Motor neuron (in vitro differentiated cells): ENCODE measurements around the gene ATXN7L3B. TPM values are rescaled to one million over a fixed set of nuclear protein-coding genes. Genes with fewer than 3 reads are reported as not detected.

Source experiments
- ATAC-seq, 8 experiments: fragments of 200-7000 bp; cut with Tn5 transposase; replicated peaks in 6 of 8; 2 replicates each; pipeline ENCODE4 v1.8.0; 2021; ENCODE audit warnings: mild to moderate bottlenecking in 8 of 8, moderate library complexity in 8 of 8
- H3K27ac ChIP-seq, 2 donors: fragments of 250-450 bp; sonication (Bioruptor Pico); 2 replicates each; pipeline ENCODE4 v1.9.0; 2021; ENCODE audit warnings: antibody characterized with exemption in 2 of 2, mild to moderate bottlenecking in 2 of 2, moderate library complexity in 1 of 2
- H3K4me1 ChIP-seq, 2 donors: fragments of 250-450 bp; sonication (Bioruptor Pico); replicated peaks in 1 of 2; 2 replicates each; pipeline ENCODE4 v1.6.1; 2021; ENCODE audit warnings: antibody characterized with exemption in 2 of 2, mild to moderate bottlenecking in 2 of 2, moderate library complexity in 1 of 2
- H3K4me3 ChIP-seq, 5 donors: fragments of 250-450 bp; sonication (Bioruptor Pico); 2 replicates each; pipeline ENCODE4 v1.9.0; 2021; ENCODE audit warnings: antibody characterized with exemption in 5 of 5, mild to moderate bottlenecking in 5 of 5, moderate library complexity in 4 of 5
- WGBS, 10 experiments: fragments of 450-650 bp; shearing (Covaris generic); methylation state at CpG; one replicate each; pipeline ENCODE4 v1.0.0; 2022; 5-methylcytosine and 5-hydroxymethylcytosine counted together
- in situ Hi-C, 9 experiments: fragments of 400-800 bp; cut with MboI; loops; one replicate each; pipeline ENCODE4 v1.15.0; 2021; ENCODE audit warnings: low sequenced_read_pairs in 9 of 9, low pct_unique_long_range_greater_than_20kb in 2 of 9; ENCODE audit not compliant: unreplicated experiment in 9 of 9
- total RNA-seq, 8 experiments: library from RNA; unstranded; fragments of 300-600 nt; gene quantifications; 2 replicates each; pipeline versions ENCODE4 v1.2.3 to v1.2.4, GENCODE V29; 2022

Gene ATXN7L3B
- total RNA-seq, 8 experiments from 2014 or later, result 20.8 to 64.3 (median 44.5) TPM

DNA sequence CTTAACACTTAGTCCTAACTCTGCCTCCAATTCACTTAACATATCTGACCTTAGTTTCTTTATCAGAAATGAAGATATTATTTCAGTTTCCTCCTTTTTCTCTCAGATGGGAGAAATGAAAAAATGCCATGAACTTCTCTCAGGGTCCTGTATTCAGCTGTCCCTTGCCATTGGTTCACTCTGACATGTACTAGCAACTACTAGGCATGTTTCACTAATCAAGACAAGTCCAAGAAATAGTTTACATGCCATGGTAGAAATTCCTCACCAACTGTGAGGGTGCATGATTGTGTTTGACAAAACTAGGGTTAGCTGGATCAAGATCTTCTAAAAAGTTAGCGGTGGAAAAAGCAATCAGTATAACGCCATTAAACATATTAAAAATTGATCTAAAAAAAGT is 7.0 kb upstream of the ATXN7L3B start:
- in situ Hi-C loops, result no loop called here
- WGBS, 10 experiments, result 42 to 100% (median 86%) methylated on average over 1 to 2 of the region's 2 CpGs; no CpG with 5 or more reads in 3 of the 10 experiments

DNA sequence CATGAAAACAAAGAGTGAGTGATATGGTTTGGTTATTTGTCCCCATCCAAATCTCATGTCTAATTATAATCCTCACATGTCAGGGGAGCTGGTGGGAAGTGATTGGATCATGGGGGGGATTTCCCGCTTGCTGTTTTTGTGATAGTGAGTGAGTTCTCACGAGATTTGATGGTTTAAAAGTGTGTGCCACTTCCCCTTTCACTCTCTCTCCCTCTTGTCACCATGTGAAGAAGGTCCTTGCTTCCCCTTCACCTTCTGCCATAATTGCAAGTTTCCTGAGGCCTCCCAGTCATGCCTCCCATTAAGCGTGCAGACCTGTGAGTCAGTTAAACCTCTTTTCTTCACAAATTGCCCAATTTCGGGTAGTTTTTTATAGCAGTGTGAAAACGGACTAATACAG is 2.1 kb upstream of the ATXN7L3B start:
- 54 to 96% (median 92%) methylated on average over 2 to 5 of the region's 5 CpGs; no CpG with 5 or more reads in 3 of the 10 experiments for WGBS, 10 experiments
- in situ Hi-C loops, result no loop called here
- H3K4me3 ChIP-seq, result no peak overlapping the region
- ATAC-seq, result no peak
- no peak overlapping the region for H3K27ac ChIP-seq
- H3K4me1 ChIP-seq, result peaks cover 18 to 19% of the 10 kb centered on the region in 2 donors

More for the DNA sequence above, 7.0 kb upstream of the ATXN7L3B start:
- Histone ChIP-seq H3K4me3 (no peak overlapping the region), H3K27ac (no peak overlapping the region), H3K4me1 (no peaks in the 10 kb centered on the region)
- no peak for ATAC-seq

DNA sequence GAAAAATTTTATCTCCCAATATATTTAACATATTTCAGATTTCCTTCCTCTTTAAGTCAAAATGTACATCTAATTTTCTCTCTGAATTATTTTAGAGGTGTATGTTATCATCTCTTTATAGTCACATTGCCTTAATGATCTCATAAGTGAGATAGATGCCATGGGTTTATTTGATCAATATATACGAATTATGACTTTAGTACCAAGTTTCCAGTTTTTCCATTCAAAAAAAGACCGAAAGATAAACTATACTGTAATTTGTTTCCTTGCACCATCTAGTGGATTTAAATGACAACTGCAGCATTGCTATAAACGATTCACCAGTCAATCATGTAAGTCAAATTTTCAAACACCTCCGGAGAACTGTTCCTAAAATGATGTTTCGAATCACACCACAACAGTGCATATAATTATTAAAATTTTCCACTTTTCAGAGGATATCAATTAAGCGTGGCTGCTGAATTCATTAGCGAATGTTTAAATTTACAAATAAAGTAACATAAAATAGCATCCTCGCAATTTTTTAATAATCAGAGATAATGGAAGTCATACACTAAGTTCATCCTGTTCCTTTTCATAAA is 419 bp upstream of the ATXN7L3B start:
- ATAC-seq, result peak; percentile 24 to 48 (median 36)
- in situ Hi-C loops, result no loop called here
- Histone ChIP-seq H3K27ac (peak overlapping the region; percentile 91 to 95), H3K4me1 (peaks cover 24 to 35% of the 10 kb centered on the region in 2 donors), H3K4me3 (peak overlapping the region; percentile 62 to 75 (median 71))
- 0 to 17% (median 6%) methylated on average over 5 to 8 of the region's 8 CpGs; no CpG with 5 or more reads in 2 of the 10 experiments for WGBS, 10 experiments

GRCh38 chr12:74538491-74539258 is 1.0 kb downstream of the ATXN7L3B start:
- Histone ChIP-seq H3K27ac (peak overlapping the region; percentile 91 to 95), H3K4me3 (peak overlapping the region; percentile 62 to 75 (median 71)), H3K4me1 (peaks cover 24 to 37% of the 10 kb centered on the region in 2 donors)
- no peak for ATAC-seq
- in situ Hi-C loops, result no loop called here
- WGBS, 10 experiments, result 0 to 47% (median 24%) methylated on average over 1 to 5 of the region's 7 CpGs; no CpG with 5 or more reads in 3 of the 10 experiments

DNA sequence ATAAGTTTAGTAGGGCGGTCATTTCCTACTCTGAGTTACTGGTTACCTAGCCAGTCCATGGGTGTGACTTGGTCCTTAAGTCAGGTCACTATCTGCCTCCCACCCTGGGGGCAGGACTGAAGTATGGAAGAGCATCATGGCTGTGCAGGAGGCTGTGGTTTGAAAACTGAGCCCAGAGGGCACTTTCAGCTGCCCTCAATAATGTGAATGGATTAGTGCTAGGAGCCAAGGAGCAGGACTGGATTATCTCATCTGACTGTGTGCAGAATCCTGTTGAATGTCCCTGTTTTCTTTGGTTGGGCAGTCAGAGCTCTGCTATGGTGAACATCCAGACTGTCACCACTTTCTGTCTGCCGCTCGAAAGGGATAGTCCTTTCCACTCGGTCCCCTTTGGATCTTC is 1.6 kb downstream of the ATXN7L3B start:
- Histone ChIP-seq H3K4me1 (peaks cover 24 to 37% of the 10 kb centered on the region in 2 donors), H3K27ac (no peak overlapping the region), H3K4me3 (peak overlapping the region; percentile 62 to 75 (median 71))
- no peak for ATAC-seq
- in situ Hi-C loops, result no loop called here
- WGBS, 10 experiments, result 40 to 100% (median 58%) methylated on average over 1 to 4 of the region's 4 CpGs; no CpG with 5 or more reads in 5 of the 10 experiments

DNA sequence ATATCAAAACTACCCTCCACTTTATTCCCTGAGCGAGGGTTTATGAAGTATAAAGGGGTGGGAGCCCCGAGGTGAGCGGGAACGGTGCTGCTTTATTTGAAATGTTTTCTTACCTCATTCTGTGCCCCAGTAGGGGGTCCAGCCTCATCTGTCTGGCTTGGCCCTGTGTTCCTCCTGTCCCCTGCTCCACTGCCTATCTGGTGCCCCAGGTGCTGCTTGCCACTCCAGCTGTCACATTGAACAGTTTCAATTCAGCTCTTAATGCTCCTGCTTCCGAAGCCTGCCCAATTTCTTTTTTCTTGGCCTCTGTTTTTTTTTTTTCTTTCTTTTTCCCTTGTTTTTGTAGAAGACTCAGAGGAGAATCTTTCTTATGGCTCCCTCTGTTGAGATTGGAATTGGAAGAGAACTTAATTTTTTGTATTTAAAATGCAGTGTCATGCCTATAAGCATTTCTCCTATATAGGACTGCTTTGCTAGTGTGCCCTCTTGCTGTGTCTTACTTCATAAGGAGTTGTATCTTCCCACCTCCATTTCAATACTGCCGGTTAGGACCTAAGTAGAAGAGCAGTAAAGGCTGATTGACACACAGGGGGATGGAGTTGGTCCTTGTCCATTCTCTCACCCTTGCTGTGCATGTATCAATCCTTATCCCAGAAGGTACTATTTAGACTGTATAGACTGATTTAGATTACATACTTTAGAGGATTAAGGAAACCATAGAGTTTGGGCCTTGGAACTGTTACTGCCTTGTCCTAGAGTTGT is 2.3 kb downstream of the ATXN7L3B start:
- peaks cover 24 to 37% of the 10 kb centered on the region in 2 donors for H3K4me1 ChIP-seq
- in situ Hi-C loops, result no loop called here
- peak overlapping the region; percentile 62 to 75 (median 71) for H3K4me3 ChIP-seq
- WGBS, 10 experiments, result 3 to 95% (median 61%) methylated on average over 1 to 6 of the region's 6 CpGs; no CpG with 5 or more reads in 1 of the 10 experiments
- no peak for ATAC-seq
- no peak overlapping the region for H3K27ac ChIP-seq

GRCh38 chr12:74541074-74541473 is 3.4 kb downstream of the ATXN7L3B start:
- in situ Hi-C loops, result no loop called here
- H3K4me1 ChIP-seq, result peaks cover 24 to 37% of the 10 kb centered on the region in 2 donors
- peak overlapping the region in 3 of 5 donors; percentile 4 to 71 (median 62) for H3K4me3 ChIP-seq
- no peak overlapping the region for H3K27ac ChIP-seq
- 7 to 100% (median 50%) methylated on average over 1 to 3 of the region's 3 CpGs; no CpG with 5 or more reads in 6 of the 10 experiments for WGBS, 10 experiments
- no peak for ATAC-seq

DNA sequence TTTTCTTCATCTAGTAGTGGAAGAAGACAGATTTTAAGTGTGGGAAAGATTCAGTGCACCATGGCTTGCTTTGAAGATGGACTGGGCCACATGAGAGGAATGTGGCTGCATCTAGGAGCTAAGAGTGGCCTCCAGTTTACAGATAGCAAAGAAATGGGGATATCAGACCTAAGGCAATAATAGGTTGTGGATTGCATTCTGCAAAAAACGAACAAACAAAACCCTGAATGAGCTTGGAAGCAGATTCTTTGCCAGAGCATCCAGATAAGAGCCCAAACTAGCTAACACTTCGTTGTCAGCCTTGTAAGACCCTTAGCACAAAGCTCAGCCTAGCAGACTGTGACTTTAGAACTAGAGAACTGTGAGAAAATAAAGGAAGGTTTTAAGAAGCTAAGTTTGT is 9.6 kb downstream of the ATXN7L3B start:
- peaks cover 0 to 1% of the 10 kb centered on the region in 2 donors for H3K4me1 ChIP-seq
- in situ Hi-C loops, result no loop called here
- ATAC-seq, result no peak
- WGBS, 10 experiments, result 25 to 100% (median 85%) methylated on average over 1 to 2 of the region's 2 CpGs
- no peak overlapping the region for H3K27ac ChIP-seq
- H3K4me3 ChIP-seq, result no peak overlapping the region

DNA sequence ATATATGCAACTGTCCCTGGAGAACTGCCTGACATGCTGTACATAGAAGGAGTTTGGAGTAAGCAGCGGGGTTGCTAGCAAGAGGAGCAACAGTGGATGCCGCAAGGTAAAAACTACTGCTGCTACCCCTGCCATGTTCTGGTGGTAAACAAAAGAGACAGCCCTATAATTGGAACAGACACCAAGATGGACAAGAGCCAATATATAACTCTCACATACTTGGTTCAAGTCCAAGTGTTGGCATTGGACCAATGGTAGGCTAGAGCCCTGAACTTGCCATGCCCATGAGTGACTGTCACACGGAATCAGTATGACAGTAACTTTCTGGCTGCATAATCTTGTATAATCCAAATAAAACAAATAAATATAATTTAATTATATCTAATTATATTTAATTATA is 13.7 kb downstream of the ATXN7L3B start:
- in situ Hi-C loops, result no loop called here
- WGBS, 10 experiments, result 76 to 100% (median 95%) methylated on average over 1 to 3 of the region's 3 CpGs; no CpG with 5 or more reads in 1 of the 10 experiments
- no peak for ATAC-seq
- Histone ChIP-seq H3K4me1 (no peaks in the 10 kb centered on the region), H3K4me3 (no peak overlapping the region), H3K27ac (no peak overlapping the region)

DNA sequence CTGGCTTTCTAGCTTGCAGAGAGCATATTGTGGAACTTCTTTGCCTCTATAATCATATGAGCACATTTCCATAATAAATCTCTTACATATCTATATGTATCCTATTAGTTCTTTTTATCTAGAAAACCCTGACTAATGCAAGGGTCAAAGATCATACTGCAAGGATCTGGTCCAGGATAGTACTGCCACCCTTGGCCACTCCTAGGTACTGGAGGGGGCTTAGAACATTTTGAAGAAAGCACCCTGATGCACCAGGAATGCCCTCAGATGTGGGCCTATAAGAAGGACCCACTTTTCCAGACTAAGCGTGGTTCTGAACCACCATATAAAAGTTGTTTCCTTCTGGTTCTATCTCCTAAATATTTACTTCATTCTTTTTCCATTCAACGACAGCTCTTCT is 14.6 kb downstream of the ATXN7L3B start:
- ATAC-seq, result no peak
- Histone ChIP-seq H3K27ac (no peak overlapping the region), H3K4me1 (no peaks in the 10 kb centered on the region), H3K4me3 (no peak overlapping the region)
- WGBS, 10 experiments, result 50 to 100% (median 90%) methylated on average over 1 to 2 of the region's 2 CpGs; no CpG with 5 or more reads in 1 of the 10 experiments
- in situ Hi-C loops, result no loop called here

GRCh38 chr12:74559728-74560127 is 22.1 kb downstream of the ATXN7L3B start:
- H3K4me1 ChIP-seq, result no peaks in the 10 kb centered on the region
- H3K4me3 ChIP-seq, result no peak overlapping the region
- peak in 3 of 8 experiments; percentile 58 to 77 (median 69) for ATAC-seq
- H3K27ac ChIP-seq, result no peak overlapping the region
- in situ Hi-C loops, result no loop called here
- 0 to 68% (median 20%) methylated on average over 1 to 2 of the region's 2 CpGs; no CpG with 5 or more reads in 1 of the 10 experiments for WGBS, 10 experiments

DNA sequence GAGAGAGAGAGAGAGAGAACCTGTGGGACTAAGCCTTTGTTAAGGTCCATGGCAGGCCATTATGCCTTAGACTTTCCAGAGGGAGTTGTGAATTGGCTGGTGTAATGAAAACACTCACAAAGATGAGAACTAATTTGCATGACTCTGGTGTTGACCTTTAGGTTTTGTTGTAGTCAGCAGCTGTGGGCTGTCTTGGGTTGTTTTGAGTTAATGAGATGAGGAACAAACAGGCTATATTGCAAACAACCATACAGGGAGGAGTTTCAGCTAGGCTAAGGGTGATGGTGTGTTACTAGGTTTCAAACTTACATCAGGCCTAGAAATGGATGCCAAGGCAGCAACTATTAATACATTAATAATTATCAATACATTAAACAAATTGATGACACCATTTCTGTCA is 26.3 kb downstream of the ATXN7L3B start:
- Histone ChIP-seq H3K4me3 (no peak overlapping the region), H3K4me1 (no peaks in the 10 kb centered on the region), H3K27ac (no peak overlapping the region)
- in situ Hi-C loops, result no loop called here
- ATAC-seq, result no peak

DNA sequence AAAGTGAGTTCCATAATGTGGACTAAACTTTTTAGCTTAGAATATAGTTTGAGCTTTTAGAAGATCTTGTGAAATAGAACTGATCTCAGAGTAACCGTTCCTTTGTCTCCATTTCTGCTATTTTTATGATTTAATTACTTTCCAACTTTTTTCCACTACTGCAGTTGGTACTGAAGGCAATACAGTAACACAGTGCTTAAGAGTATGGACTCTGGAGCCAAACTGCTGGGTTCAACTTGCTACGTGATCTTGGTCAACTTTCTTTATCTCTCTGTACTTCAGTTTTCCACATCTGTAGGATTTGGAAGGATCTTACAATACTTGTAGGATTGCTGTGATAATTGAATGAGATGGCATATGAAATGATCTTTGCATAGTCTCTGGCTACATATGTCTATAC is 40.9 kb downstream of the ATXN7L3B start:
- WGBS, 10 experiments, result 9 to 100% (median 75%) methylated on average over 1 to 2 of the region's 2 CpGs; no CpG with 5 or more reads in 1 of the 10 experiments
- Histone ChIP-seq H3K27ac (no peak overlapping the region), H3K4me3 (no peak overlapping the region), H3K4me1 (peaks cover 0 to 7% of the 10 kb centered on the region in 2 donors)
- in situ Hi-C loops, result no loop called here
- no peak for ATAC-seq
